ENCODE data around the gene KLHL15.

KLHL15 gene

DNA sequence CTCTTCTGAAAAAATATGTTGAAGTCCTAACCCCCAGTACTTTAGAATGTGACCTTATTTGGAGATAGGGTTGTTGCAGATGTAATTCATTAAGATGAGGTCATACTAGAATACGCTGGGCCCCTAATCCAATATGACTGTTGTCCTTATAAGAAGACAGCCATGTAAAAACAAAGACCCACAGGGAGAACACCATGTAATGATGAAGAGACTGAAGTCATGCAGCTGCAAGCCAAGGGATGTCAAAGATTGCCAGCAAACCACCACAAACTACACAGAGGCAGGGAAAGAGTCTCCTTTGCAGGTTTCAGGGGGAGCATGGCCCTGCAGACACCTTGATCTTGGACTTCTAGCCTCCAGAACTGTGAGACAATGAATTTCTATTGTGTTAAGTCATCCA, 81.8 kb downstream of the KLHL15 start:
- no peak for DNase-seq

GRCh38 chrX:23944234-23944633, 82.8 kb downstream of the KLHL15 start:
- DNase-seq = no peak

- DNase-seq = no peak
Measured at GRCh38 chrX:23939203-23939602, 87.8 kb downstream of the KLHL15 start.

GRCh38 chrX:23938690-23939089, 88.3 kb downstream of the KLHL15 start:
- no peak for DNase-seq

- no peak for DNase-seq
Measured at GRCh38 chrX:23937100-23937499, 89.9 kb downstream of the KLHL15 start.

DNA sequence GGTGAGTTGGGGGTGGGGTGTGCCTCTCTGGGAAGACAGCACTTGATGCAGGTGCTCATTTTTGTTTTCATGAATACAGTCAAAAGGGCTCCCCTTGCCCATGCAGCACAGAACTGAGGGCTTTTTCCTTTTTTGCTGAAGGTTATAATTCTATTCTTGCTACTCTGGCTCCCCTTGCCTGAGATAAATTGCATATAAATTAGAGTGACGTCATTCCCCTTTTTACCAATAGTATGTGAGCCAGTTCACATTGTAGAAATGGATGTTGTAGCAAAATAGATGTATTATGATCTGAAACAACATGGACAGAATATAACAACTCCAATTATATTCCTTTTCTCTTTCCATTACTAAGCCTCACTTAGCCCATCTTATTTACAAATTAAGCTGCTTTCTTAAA, 90.8 kb downstream of the KLHL15 start:
- DNase-seq = no peak

DNA sequence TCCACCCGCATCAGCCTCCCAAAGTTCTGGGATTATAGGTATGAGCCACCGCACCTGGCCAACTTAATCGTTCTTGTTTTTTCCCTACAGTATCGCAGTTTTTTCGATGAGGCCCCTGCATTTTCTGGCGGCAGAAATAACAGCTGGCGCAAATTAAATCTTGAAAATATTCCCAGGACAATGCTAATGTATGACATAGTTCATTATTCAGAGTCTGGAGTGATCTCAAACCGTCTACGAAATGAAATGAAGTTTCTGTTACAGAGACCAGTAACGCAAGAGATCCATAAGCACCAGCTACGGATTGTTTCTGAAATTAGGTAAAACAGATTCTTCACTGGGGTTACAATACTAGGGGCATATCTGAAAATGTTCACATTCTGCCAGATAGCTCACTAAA, 91.9 kb downstream of the KLHL15 start:
- no peak for DNase-seq

All from amniotic stem cell (primary cell).